Measurements from ENCODE around the gene PMEPA1. TPM values are rescaled to one million over a fixed set of nuclear protein-coding genes. Genes with fewer than 3 reads are reported as not detected.

Gene PMEPA1
- total and polyA plus RNA-seq, 10 of the 15 experiments (the other 5 are each of a cell fraction or from before 2014, with no cell fraction given) = 0.02 to 0.10 (median 0.04) TPM; not detected in 3

DNA sequence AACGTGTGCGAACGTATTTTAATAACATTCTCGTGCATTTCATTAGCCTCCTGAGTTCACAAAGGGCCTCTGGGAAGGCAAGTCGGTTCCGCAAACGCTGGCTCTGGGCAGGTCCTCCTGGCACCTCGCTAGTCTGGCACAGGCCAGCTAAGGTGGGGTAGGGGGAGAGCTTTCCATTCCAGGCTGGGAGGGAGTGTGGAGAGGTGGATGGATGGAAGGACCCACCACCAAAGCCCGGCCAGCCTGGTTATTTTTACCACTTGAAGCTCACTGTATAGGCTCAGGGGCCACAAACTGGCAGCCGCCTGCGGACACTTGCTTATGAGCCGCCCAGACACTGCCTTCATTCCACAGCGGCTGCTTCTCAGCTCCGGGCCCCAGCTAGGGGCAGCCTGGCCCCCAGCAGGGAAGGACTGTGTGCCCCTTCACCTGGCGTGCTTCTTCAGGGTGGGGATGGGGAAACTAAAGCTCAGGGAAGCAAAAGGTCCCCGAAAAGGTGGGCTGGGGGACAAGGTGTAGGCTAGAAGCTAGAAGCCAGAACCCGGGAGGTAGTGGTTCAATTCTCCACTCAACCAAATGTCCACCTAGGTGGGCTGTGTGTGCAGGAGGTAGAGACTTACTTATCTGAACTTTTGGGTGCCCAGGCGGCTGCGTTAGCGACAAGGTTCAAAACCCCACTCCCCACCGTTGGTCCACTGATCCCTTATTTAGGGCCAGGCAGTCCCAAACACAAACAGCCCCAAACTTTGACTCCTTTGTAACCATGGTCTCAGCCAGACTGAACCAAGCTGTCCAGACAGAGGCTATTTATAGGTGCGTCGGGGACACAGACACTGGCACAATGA is 1.7 kb downstream of the PMEPA1 start:
- WGBS (ENCODE audit: insufficient coverage, insufficient replicate concordance, low lambda C conversion rate, missing lambda C conversion rate) = 54% methylated on average over 23 of the region's 23 CpGs
- ChIA-PET SMC1A (ENCODE audit: uncharacterized antibody, unreplicated experiment) (interaction anchor here (1.5 kb wide), 1 partner anchor 8 kb away, joined by 3 read pairs; no protein-coding TSS in a partner anchor), RAD21 (ENCODE audit: unreplicated experiment) (no interaction called here), CTCF (no interaction called here), POLR2A (no interaction called here)
- Histone ChIP-seq H3K4me1 (ENCODE audit: control insufficient read depth, insufficient read depth, low read length) (peaks cover 5% of the 10 kb centered on the region), H3K4me3 (peak overlapping the region; percentile 16; the same call in 1 of the 2 replicates), H2AFZ (ENCODE audit: control insufficient read depth, low read depth, low read length) (no peak overlapping the region), H4K20me1 (ENCODE audit: control insufficient read depth, insufficient read depth) (no peaks in the 10 kb centered on the region), H3K27me3 (replicated peaks in 1 of 2; ENCODE audit: control insufficient read depth in 2 of 2, insufficient read depth in 2 of 2, low read length in 1 of 2) (peaks cover 7 to 11% of the 10 kb centered on the region in 2 experiments), H3K9ac (ENCODE audit: control insufficient read depth, insufficient read depth, low read length) (no peak overlapping the region), H3K4me2 (ENCODE audit: control insufficient read depth, insufficient read depth) (peak overlapping the region; percentile 27; the same call in 1 of the 2 replicates), H3K79me2 (ENCODE audit: control insufficient read depth, insufficient read depth, low read length) (no peaks in the 10 kb centered on the region), H3K9me3 (replicated peaks; ENCODE audit: control insufficient read depth, insufficient read depth, low read length) (no peaks in the 10 kb centered on the region), H3K36me3 (ENCODE audit: control insufficient read depth in 2 of 2, insufficient read depth in 2 of 2, low read length in 1 of 2) (no peaks in the 10 kb centered on the region), H3K27ac (ENCODE audit: control insufficient read depth, insufficient read depth) (no peak overlapping the region)
- intact Hi-C loops (cut with micrococcal nuclease; ENCODE audit: unreplicated experiment) = no loop called here
- in situ Hi-C loops (cut with MboI) = no loop called here
- no peak for DNase-seq (ENCODE audit: low read depth, low spot score)
- TF ChIP-seq BCL3 (IDR thresholded peaks at IDR 0.05; ENCODE audit: borderline replicate concordance, insufficient read depth, low read depth, low read length, poor library complexity, severe bottlenecking) (no peak), BMI1 (IDR thresholded peaks at IDR 0.05; ENCODE audit: borderline replicate concordance) (no peak), HDAC6 (IDR thresholded peaks at IDR 0.05; ENCODE audit: unreplicated experiment) (no peak), NFIC (IDR thresholded peaks at IDR 0.05; ENCODE audit: low read depth, low read length) (no peak), ZNF622 (IDR thresholded peaks at IDR 0.05) (no peak), NR2C2 (IDR thresholded peaks at IDR 0.05; ENCODE audit: borderline replicate concordance, control insufficient read depth, insufficient read length, low read depth) (no peak), SMAD5 (IDR thresholded peaks at IDR 0.05; ENCODE audit: low read depth) (no peak), ZNF687 (IDR thresholded peaks at IDR 0.05) (no peak), SMARCA5 (IDR thresholded peaks at IDR 0.05) (no peak), IRF5 (IDR thresholded peaks at IDR 0.05; ENCODE audit: borderline replicate concordance) (no peak), JUND (IDR thresholded peaks at IDR 0.05; ENCODE audit: low read depth, low read length) (no peak)
- BruUV-seq (replicated peaks) = no TSS peak
- no peak for FAIRE-seq
- no peak for ATAC-seq
